Activated CD4-positive, alpha-beta T cell treated with anti-CD3 and anti-CD28 coated beads for 4 hours (primary cell): Measurements from ENCODE around the gene PPP6R2.
"Not testable (repeated sequence)": the region's sequence is repeated elsewhere in the genome, so short reads cannot be mapped to it uniquely, and the experiment has no call there.

Experiments
- DNase-seq, 2 donors: peaks; one replicate each; pipeline ENCODE4 v3.0.0-alpha.2; 2020

PPP6R2 gene

DNA sequence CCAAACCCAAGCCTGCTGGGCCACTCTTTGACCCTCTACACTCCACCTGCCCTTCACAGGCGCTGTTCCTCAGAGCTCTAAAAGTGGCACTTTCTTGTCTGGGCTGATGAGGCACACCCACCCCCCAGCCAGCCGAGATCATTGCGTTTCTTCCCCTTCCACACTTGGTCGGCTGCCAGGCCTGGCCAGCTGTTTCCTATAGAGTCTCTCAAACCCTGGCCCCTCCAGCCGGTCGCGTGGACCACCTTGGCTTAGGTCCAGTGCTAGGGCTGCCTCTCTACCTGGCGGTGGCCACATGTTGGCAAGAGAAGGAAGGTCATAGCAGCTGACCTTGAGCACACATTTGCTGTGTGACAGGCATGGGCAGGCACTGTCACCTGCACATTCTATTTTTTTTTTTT is 60.6 kb downstream of the PPP6R2 start:
- no peak for DNase-seq

DNA sequence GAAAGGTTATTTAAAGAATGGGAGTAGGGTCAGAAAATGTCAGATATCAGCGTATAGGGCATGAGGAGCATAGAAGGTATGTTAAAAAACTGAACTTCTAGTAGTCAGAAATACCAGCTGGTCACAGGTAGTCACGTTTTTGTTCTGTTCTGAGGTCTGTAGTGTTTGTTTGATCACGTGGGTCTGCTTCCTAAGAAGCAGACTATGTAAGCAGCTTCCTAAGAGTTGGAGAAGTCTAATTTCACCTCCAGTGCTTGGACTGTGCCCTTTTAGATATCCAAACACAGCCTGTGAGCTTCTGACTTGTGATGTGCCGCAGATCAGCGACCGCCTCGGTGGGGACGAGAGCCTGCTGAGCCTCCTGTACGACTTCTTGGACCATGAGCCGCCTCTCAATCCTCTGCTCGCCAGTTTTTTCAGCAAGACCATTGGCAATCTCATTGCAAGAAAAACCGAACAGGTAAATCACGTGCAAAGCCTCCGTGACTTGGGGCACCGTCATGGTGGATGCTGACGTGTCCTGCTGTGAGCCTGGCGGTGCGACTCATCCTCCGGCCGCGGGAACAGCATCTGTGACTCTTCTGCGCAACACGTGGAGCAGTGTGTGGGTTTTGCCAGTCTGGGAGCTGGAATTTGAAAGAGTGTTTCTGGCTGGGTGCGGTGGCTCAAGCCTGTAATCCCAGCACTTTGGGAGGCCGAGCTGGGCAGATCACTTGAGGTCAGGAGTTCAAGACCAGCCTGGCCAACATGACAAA is 63.5 kb downstream of the PPP6R2 start:
- DNase-seq, result no peak

- no peak for DNase-seq
Observed at GRCh38 chr22:50408311-50408710, 65.2 kb downstream of the PPP6R2 start.

GRCh38 chr22:50408954-50409353 is 65.8 kb downstream of the PPP6R2 start:
- not testable (repeated sequence) for DNase-seq

DNA sequence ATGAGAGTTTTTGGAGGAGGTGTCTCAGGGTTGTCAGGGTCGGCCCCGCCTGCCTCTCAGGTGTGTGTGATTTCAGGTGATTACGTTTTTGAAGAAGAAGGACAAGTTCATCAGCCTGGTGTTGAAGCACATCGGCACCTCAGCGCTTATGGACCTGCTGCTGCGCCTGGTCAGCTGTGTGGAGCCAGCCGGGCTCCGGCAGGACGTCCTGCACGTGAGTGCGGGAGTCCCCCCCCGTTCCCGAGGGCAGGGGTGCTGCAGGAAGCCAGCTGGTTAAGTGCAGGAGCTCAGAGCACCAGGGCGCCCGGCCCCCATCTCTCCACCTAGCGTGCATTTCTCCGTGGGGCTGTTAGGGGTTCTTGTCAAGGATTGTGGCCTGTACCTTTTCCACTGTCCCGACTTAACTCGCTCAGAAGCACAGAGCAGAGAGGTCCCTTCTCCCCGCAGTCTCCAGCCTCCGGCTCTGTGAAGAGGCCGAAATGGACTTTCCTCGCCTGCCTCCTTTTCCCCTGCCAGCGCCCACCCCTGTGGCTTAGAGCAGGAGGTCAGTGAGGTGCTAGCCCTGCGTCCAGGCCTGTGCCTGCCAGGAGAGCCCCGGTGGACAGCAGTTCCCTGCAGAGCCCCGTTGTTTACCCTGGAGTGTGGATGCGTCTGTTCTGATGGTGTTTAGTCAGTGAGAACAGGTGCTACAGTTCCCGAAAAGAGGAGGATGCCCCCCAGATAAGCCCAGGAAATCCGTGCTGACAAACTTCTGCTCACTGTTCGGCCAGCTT is 71.5 kb downstream of the PPP6R2 start:
- no peak for DNase-seq

GRCh38 chr22:50415426-50415825 is 72.3 kb downstream of the PPP6R2 start:
- DNase-seq, result no peak

- DNase-seq, result no peak
Observed at GRCh38 chr22:50416996-50417395, 73.9 kb downstream of the PPP6R2 start.

DNA sequence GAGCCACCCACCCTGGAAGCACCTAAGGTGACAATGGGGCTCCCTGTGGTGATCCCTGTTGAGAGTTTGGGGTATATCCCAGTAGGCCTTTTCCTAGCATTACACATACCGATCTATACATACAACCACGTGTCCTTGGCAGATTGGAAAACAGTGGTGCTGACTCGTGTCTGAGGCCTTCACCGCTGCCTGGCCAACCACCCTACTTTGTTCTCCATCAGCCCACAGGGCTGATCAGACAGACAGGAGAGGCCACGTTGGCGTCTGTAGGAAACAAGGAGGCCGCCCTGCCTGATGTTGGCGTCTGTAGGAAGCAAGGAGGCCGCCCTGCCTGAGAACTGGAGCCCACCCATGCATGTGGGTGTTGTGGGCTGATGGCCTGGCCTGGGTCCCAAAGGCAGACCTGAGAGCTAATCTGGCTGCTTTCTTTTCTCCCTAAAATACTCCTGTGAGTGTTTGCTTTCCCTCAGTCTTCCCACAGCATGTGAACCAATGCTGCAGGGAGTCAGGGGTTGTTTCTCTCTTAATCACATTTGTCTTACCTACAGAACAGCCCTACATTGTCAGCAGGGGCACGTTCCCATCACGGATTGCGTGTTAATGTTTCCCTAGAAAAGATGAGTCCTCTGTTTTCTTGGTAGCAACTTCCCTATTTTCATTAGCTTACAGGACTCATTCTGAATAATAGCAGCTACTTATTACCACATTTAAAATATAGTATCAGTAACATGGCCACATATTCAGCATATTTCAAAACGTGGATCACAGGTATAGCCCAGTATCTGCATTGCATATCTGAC is 74.5 kb downstream of the PPP6R2 start:
- DNase-seq, result no peak

DNA sequence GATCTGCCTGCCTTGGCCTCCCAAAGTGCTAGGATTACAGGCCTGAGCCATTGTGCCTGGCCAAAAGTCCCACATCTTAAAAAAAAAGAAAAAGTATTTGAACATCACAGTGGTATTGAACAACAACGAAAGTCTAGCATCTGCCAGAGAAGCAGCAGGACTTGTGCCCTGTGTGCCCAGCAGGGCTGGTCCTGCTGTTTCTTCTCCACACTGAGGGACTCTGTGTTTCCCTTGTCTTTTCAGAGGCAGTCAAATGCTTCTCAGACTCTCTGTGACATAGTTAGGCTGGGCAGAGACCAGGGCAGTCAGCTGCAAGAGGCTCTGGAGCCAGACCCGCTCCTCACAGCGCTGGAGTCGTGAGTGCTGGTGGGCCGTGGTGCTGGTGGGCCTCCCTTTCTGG is 75.5 kb downstream of the PPP6R2 start:
- DNase-seq, result no peak

DNA sequence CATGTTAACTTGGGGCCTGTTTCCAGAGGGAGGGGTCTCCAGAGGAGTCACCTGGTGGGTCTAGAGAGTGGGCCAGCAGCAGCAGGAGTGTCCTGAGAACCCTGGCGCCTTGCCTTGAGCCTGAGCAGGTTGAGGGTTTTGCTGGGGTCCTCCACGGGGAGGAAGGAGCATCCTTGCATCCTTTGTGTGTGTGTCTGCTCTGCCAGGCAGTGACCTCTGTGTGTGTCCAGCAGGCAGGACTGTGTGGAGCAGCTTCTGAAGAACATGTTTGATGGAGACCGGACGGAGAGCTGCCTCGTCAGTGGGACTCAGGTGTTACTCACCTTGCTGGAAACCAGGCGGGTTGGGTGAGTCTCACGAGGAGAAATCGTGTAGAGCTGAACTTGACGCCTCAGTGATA is 76.0 kb downstream of the PPP6R2 start:
- DNase-seq, result no peak

DNA sequence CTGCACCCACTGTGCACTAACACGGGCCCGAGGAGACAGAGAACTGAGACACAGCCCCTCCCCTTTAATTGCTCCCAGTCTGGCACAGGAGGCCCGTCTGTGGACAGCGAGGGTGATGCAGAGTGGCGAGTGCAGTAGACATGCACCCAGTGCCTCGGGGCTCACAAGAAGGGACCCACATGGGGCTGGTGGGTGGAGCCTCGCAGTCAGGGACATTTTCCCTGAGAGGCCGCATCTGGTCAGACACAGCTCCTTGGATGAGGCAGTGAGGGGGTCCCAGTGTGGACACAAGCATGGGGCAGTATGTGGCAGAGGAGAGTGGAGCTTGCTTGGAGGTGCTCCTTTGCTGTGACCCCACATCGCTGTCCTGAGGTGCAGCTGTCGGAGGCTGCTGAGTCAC is 76.9 kb downstream of the PPP6R2 start:
- DNase-seq, result no peak

DNA sequence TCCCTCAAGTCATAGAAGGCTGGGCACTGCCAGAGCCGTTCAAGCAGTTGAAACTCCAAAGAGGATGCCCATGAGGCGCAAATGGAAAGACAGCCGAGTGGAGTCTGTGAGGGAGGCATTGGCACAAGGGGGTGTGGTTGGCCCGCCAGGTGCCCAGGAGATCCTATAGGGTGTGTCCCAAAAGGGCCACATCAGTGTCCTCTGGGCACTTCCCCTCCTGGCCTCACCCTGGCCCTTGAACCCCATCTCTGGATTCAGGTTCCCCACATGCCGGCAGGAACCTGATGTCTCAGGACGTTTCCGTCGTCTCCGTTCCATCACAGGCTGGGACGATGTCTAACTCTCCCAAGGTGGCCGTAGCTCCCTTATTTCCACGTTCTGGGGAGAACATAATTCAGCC is 77.5 kb downstream of the PPP6R2 start:
- DNase-seq, result no peak

DNA sequence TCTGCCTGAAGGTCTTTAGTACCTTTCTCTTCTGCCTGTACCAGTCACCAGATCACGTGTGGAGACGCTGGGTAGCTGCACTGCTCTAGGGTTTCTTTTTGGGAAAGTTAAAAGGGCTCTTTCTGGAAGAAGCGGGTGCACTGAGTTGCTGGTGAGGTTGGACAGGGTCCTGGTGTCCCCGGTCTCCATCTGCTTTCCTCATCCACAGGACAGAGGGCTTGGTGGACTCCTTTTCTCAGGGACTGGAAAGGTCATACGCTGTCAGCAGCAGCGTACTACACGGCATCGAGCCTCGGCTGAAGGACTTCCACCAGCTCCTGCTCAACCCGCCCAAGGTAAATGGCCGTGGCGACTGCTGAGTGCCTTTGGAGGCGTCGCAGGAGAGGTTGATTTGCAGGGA is 78.9 kb downstream of the PPP6R2 start:
- DNase-seq, result no peak

DNA sequence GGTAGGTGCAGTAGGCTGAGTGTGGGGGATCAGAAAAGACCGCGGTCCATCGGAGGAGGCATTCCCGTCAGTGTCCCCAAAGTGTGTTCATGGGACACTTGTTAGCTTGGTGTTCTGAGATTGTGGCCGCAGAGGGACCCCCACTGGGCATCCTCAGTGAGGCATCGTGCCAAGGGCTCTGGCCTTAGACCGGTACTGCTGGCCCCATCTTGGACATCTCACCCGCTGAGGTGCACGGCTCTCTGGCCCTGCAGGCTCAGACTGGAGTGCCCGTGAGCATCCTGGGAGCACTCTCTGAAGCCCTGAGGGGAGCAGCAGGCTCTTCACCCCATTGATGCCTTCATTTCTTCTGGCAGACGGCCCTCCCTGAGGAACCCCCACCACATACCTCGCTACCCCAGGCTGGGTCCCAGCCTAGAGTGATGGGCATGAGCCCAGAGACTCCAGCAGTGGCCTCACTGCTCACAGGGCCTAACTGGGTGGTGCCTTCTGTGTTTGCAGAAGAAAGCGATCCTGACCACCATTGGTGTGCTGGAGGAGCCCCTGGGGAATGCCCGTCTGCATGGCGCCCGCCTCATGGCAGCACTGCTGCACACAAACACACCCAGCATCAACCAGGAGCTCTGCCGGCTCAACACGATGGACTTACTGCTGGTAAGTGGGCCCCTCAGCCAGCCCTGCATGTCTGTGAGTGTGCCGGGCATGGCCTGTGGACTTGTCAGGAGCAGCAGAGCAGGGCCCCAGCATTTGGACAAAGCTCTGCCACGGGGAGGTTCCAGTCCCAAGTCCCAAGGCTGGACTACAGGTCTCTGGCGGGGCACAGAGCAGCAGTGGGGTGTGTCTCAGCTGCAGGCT is 80.1 kb downstream of the PPP6R2 start:
- DNase-seq, result no peak

DNA sequence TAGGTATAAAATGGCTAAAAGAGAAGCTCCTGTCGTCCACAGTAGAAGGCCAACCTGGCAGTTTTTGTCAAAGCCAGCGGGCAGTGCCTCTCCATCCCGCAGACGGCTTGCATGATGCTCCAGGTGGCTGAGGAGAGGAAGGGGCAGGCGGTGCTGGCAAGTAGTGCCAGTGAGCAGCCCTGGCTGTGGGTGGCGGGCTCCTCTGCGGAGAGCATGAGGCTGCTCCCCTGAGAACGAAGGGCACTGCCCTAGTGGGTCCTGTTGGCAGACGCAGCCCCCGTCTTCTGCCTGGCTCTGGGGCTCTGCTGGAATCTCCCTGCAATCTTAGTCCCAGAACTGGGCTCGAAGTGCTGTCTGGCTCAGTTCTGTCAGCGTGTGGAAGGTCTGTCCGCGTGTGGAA is 80.8 kb downstream of the PPP6R2 start:
- no peak for DNase-seq

DNA sequence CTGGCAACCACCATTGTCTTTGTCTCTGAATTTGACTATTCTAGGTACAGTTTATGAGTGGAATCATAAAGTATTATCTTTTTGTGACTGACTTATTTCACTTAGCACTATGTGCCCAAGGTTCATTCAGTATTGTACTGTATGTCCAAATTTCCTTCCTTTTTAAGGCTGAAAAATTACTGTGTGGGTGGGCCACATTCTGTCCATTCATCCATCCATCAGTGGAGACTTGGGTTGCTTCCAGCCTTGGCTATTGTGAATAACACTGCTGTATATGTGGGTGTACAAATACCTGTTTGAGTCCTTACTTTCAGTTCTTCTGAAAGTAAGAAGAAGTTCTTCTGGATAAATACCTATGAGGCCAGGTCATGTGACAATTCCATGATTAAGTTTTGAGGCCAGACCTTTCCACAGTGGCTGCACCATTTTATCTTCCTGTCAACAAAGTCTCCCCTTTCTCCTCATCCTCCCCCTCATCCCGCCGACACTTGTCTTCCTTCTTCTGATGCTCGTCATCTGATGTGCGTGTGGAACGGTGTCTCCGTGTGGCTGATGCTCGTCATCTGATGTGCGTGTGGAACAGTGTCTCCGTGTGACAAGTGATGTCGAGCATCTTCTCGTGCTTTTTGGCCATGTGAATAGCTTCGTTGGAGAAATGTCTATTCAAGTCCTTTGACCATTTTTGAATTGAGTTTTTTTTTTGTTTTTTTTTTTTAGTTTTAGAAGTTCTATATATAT is 82.2 kb downstream of the PPP6R2 start:
- DNase-seq, result no peak

- no peak for DNase-seq
Observed at GRCh38 chr22:50432131-50432876, 89.2 kb downstream of the PPP6R2 start.

DNA sequence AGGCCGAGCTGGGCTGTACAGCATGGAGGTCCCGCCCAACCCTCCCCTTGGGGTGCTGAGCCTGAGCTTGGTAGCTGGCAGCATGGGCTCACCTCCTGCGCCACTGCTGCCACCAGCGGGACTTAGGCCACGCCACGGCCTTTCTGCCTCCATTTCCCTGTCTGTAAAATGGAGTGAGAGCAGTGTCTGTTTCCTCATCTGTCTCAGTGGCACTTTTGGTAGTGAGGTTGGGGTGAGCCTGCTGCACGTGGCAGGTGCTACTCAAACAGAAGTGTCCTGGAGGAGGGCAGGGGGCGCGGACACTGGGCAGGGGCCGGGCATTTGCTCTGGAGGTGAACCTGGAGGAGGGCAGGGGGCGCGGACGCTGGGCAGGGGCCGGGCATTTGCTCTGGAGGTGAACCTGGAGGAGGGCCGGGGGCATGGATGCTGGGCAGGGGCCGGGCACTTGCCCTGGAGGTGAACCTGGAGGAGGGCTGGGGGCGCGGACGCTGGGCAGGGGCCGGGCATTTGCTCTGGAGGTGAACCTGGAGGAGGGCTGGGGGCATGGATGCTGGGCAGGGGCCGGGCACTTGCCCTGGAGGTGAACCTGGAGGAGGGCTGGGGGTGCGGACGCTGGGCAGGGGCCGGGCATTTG is 89.9 kb downstream of the PPP6R2 start:
- not testable (repeated sequence) for DNase-seq

DNA sequence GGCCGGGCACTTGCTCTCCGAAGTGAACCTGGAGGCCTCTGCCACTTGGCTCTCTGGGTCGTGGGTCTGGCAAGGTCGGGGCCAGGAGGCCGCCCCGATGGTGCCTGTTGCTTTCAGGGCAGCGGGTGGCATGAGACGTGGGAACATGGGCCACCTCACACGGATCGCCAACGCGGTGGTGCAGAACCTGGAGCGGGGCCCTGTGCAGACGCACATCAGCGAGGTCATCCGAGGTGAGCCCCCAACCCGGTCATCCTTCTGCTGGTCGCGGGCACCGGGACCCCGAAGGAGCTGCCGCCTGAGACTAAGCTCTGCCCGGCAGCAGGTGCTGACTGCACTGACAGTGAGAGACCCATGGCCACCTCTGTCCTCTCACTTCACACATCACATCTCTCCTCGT is 91.7 kb downstream of the PPP6R2 start:
- DNase-seq, result no peak

DNA sequence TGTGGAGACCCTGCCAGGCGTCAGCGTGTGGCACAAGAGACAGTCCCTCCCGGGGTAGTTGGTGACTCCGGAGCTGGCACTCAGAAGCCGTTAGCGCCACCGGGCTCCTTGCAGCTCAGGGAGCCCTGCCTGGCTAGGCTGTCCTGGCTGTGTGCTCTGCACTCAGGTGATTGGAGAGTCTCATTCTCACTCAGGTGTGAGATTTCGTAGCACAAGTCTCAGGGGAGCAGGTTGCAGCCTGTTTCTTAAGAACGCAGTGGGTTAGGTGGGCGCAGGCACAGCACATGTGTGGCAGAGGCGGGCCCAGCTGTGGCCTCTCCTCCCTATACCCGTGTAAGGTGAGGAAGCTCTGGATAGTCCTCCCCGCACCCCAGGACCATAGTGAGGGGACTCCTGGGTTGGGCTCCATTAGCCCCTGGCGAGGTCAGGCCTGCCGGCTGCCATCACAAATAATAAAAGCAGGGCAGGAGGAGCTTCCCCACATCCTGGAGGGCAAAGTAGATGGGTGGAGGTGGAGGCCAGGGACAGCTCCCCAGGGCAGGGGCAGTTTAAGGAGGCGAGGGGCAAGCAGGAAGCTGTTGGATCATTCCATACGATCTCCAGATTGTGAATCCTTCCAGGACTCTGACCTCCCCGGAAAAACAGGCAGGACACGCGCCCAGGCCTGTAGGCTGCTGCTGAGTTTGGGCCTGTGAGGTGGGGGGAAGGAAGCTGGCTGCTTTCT is 92.3 kb downstream of the PPP6R2 start:
- no peak for DNase-seq
